Keratinocyte (primary cell): ENCODE data around the gene PRR7.

Source experiments
- CTCF ChIP-seq, 3 experiments: IDR thresholded peaks in 1 of 3; conservative IDR thresholded peaks in 1 of 3; optimal IDR thresholded peaks in 1 of 3; 2 replicates in 2 of 3; 3 replicates in 1 of 3; pipeline versions ENCODE3 to v1.5.1; 2011; ENCODE audit warnings: low read length in 3 of 3, mild to moderate bottlenecking in 3 of 3, moderate library complexity in 2 of 3, control low read depth in 1 of 3, inconsistent platforms in 1 of 3; ENCODE audit not compliant: insufficient read depth in 2 of 3; ENCODE audit errors: extremely low read depth in 1 of 3
- EZH2 ChIP-seq: IDR thresholded peaks from one replicate; pipeline ENCODE4 v1.6.1; 2012; ENCODE audit warnings: inconsistent platforms, mild to moderate bottlenecking, low read length, moderate library complexity

GRCh38 chr5:177495243-177496060 lies 48.8 kb downstream of the PRR7 start:
- no peak for TF ChIP-seq CTCF (optimal IDR thresholded peaks at IDR 0.05 in 1 of 3, IDR thresholded peaks at IDR 0.05 in 1 of 3, conservative IDR thresholded peaks at IDR 0.05 in 1 of 3; ENCODE audit: extremely low read depth in 1 of 3, insufficient read depth in 2 of 3, low read length in 3 of 3)
- no peak for TF ChIP-seq EZH2
